H9 (cell line): ENCODE results near the gene OSBPL10. TPM values are rescaled to one million over a fixed set of nuclear protein-coding genes. Genes with fewer than 3 reads are reported as not detected.

Experiments
- DNase-seq: peaks from one replicate; pipeline ENCODE4 v3.0.0-alpha.2; 2017
- H2AFZ ChIP-seq: one replicate; pipeline ENCODE4 v1.6.1; 2013; ENCODE audit warnings: mild to moderate bottlenecking, low read length, control low read depth, moderate library complexity
- H2AK5ac ChIP-seq: 2 replicates; pipeline ENCODE4 v1.6.1; 2013; ENCODE audit warnings: low read length, control low read depth, mixed read lengths; ENCODE audit not compliant: insufficient read length
- H2BK120ac ChIP-seq: one replicate; pipeline ENCODE4 v1.6.1; 2013; ENCODE audit warnings: low read depth, mild to moderate bottlenecking, low read length, control low read depth, inconsistent platforms; ENCODE audit not compliant: poor library complexity, severe bottlenecking
- H2BK12ac ChIP-seq: 2 replicates; pipeline ENCODE4 v1.6.1; 2013; ENCODE audit warnings: low read length, control low read depth, mixed read lengths, low read depth; ENCODE audit not compliant: insufficient read length
- H2BK15ac ChIP-seq: 2 replicates; pipeline ENCODE4 v1.6.1; 2013; ENCODE audit warnings: low read depth, low read length, control low read depth
- H2BK20ac ChIP-seq: one replicate; pipeline ENCODE4 v1.6.1; 2013; ENCODE audit warnings: low read depth, mild to moderate bottlenecking, low read length, control low read depth, inconsistent platforms; ENCODE audit not compliant: poor library complexity, severe bottlenecking
- H2BK5ac ChIP-seq: 2 replicates; pipeline ENCODE4 v1.6.1; 2013; ENCODE audit warnings: low read length, control low read depth, mixed read lengths; ENCODE audit not compliant: insufficient read length
- H3K14ac ChIP-seq: 2 replicates; pipeline ENCODE4 v1.6.1; 2013; ENCODE audit warnings: low read length, control low read depth; ENCODE audit not compliant: insufficient read depth
- H3K18ac ChIP-seq: 2 replicates; pipeline ENCODE4 v1.6.1; 2013; ENCODE audit warnings: low read depth, mild to moderate bottlenecking, mixed read lengths, low read length, control low read depth; ENCODE audit not compliant: insufficient read length
- H3K23ac ChIP-seq: 2 replicates; pipeline ENCODE4 v1.6.1; 2013; ENCODE audit warnings: low read length, control low read depth, mixed read lengths, low read depth; ENCODE audit not compliant: insufficient read length
- H3K23me2 ChIP-seq: 2 replicates; pipeline ENCODE4 v1.6.1; 2013; ENCODE audit warnings: low read depth, mild to moderate bottlenecking, mixed read lengths, low read length, control low read depth; ENCODE audit not compliant: insufficient read length, poor library complexity, severe bottlenecking
- H3K27ac ChIP-seq: 2 replicates; pipeline ENCODE4 v1.5.1; 2013; ENCODE audit warnings: low read length, control low read depth, mixed read lengths, low read depth; ENCODE audit not compliant: insufficient read length
- H3K27me3 ChIP-seq: 2 replicates; pipeline ENCODE4 v1.6.1; 2013; ENCODE audit warnings: low read length, control low read depth, inconsistent platforms; ENCODE audit not compliant: insufficient read depth
- H3K4ac ChIP-seq: 2 replicates; pipeline ENCODE4 v1.6.1; 2013; ENCODE audit warnings: low read depth, mild to moderate bottlenecking, control low read depth, inconsistent platforms, low read length, moderate library complexity
- H3K4me1 ChIP-seq: 2 replicates; pipeline ENCODE4 v1.6.1; 2013; ENCODE audit warnings: low read length, control low read depth, inconsistent platforms; ENCODE audit not compliant: insufficient read depth
- H3K4me2 ChIP-seq: 2 replicates; pipeline ENCODE4 v1.6.1; 2013; ENCODE audit warnings: low read length, control low read depth, mixed read lengths; ENCODE audit not compliant: insufficient read length, insufficient read depth
- H3K56ac ChIP-seq: 2 replicates; pipeline ENCODE4 v1.6.1; 2013; ENCODE audit warnings: low read depth, mild to moderate bottlenecking, mixed read lengths, low read length, control low read depth; ENCODE audit not compliant: insufficient read length
- H3K79me1 ChIP-seq: 2 replicates; pipeline ENCODE4 v1.6.1; 2013; ENCODE audit warnings: low read depth, mild to moderate bottlenecking, moderate library complexity, low read length, control low read depth, inconsistent platforms; ENCODE audit not compliant: insufficient read depth, poor library complexity, severe bottlenecking
- H3K79me2 ChIP-seq: 2 replicates; pipeline ENCODE4 v1.6.1; 2013; ENCODE audit warnings: low read length, control low read depth, inconsistent platforms; ENCODE audit not compliant: insufficient read depth
- H3K9ac ChIP-seq: 2 replicates; pipeline ENCODE4 v1.6.1; 2013; ENCODE audit warnings: low read length, control low read depth, mixed read lengths; ENCODE audit not compliant: insufficient read length; ENCODE audit errors: extremely low read depth
- H3K9me3 ChIP-seq: one replicate; pipeline ENCODE4 v1.6.1; 2013; ENCODE audit warnings: low read depth, low read length, inconsistent platforms; ENCODE audit not compliant: control insufficient read depth
- H3T11ph ChIP-seq: one replicate; pipeline ENCODE4 v1.6.1; 2013; ENCODE audit warnings: mild to moderate bottlenecking, low read length, control low read depth, inconsistent platforms
- H4K20me1 ChIP-seq: one replicate; pipeline ENCODE4 v1.6.1; 2013; ENCODE audit not compliant: control insufficient read depth, insufficient read length, insufficient read depth
- H4K5ac ChIP-seq: 2 replicates; pipeline ENCODE4 v1.6.1; 2013; ENCODE audit warnings: low read depth, mild to moderate bottlenecking, mixed read lengths, low read length, control low read depth; ENCODE audit not compliant: insufficient read length
- H4K8ac ChIP-seq: replicated peaks from 2 replicates; pipeline ENCODE4 v1.6.1; 2013; ENCODE audit warnings: low read length, control low read depth, mixed read lengths, low read depth; ENCODE audit not compliant: insufficient read length
- H4K91ac ChIP-seq: 2 replicates; pipeline ENCODE4 v1.6.1; 2013; ENCODE audit warnings: low read depth, mild to moderate bottlenecking, moderate library complexity, mixed read lengths, low read length, control low read depth; ENCODE audit not compliant: insufficient read length
- H3K27ac Mint-ChIP-seq, 3 experiments: 2 replicates in 2 of 3; 3 replicates in 1 of 3; pipeline ENCODE4 v1.8.0; 2020 to 2021; ENCODE audit warnings: mixed read lengths in 3 of 3, mild to moderate bottlenecking in 1 of 3, moderate library complexity in 1 of 3
- H3K27me3 Mint-ChIP-seq: 2 replicates; pipeline ENCODE4 v1.8.0; 2021; ENCODE audit warnings: low read depth, mild to moderate bottlenecking, moderate library complexity, mixed read lengths
- H3K36me3 Mint-ChIP-seq, 3 experiments: 2 replicates in 2 of 3; 3 replicates in 1 of 3; pipeline ENCODE4 v1.8.0; 2020 to 2021; ENCODE audit warnings: low read depth in 3 of 3, mixed read lengths in 3 of 3; ENCODE audit not compliant: insufficient read depth in 1 of 3
- H3K4me1 Mint-ChIP-seq, 2 experiments: 2 replicates each; pipeline ENCODE4 v1.8.0; 2020; ENCODE audit warnings: mixed read lengths in 2 of 2
- H3K4me3 Mint-ChIP-seq, 2 experiments: 2 replicates in 1 of 2; 3 replicates in 1 of 2; pipeline ENCODE4 v1.8.0; 2020 to 2021; ENCODE audit warnings: mild to moderate bottlenecking in 2 of 2, mixed read lengths in 2 of 2, moderate library complexity in 1 of 2
- H3K9me3 Mint-ChIP-seq, 2 experiments: 2 replicates in 1 of 2; 3 replicates in 1 of 2; pipeline ENCODE4 v1.8.0; 2020; ENCODE audit warnings: mild to moderate bottlenecking in 2 of 2, mixed read lengths in 2 of 2, moderate library complexity in 1 of 2
- CTCF ChIP-seq: fragments of 200-600 bp; sonication (generic); conservative IDR thresholded peaks from 3 replicates; pipeline ENCODE4 v1.8.0; 2021; ENCODE audit warnings: antibody characterized with exemption, mild to moderate bottlenecking
- WGBS: extraction: QIAGEN DNeasy Blood & Tissue Kit; methylation state at CpG from one replicate; pipeline ENCODE4 v1.1.7; 2013; ENCODE audit warnings: missing lambda C conversion rate, low lambda C conversion rate, mixed read lengths; ENCODE audit not compliant: insufficient read length; ENCODE audit errors: extremely low coverage; 5-methylcytosine and 5-hydroxymethylcytosine counted together
- total RNA-seq: library from RNA; stranded (reverse); gene quantifications from 2 replicates; pipeline ENCODE4 v1.2.1, GENCODE V29; 2021

Gene OSBPL10
- total RNA-seq, 1 experiment from 2014 or later: 42.7 TPM

GRCh38 chr3:31909455-31909854 lies 71.6 kb downstream of the OSBPL10 start:
- Histone ChIP-seq H3K9ac (no peak overlapping the region), H3K4ac (no peak overlapping the region), H2BK20ac (no peak overlapping the region), H2BK15ac (no peak overlapping the region), H4K91ac (no peak overlapping the region), H2BK5ac (no peak overlapping the region), H3K14ac (no peak overlapping the region), H2BK12ac (no peak overlapping the region), H3K79me2 (peaks cover 15% of the 10 kb centered on the region; the same call in 1 of the 2 replicates), H3K27me3 (no peaks in the 10 kb centered on the region), H3K79me1 (peaks cover 2% of the 10 kb centered on the region), H3K4me2 (no peak overlapping the region), H3K9me3 (no peaks in the 10 kb centered on the region), H3K23me2 (no peaks in the 10 kb centered on the region), H2BK120ac (no peak overlapping the region), H4K8ac (no peak overlapping the region), H3K27ac (no peak overlapping the region), H2AK5ac (no peak overlapping the region), H2AFZ (no peak overlapping the region), H3K18ac (no peak overlapping the region), H4K5ac (no peak overlapping the region), H4K20me1 (no peaks in the 10 kb centered on the region), H3T11ph (no peak overlapping the region), H3K23ac (no peak overlapping the region), H3K56ac (no peak overlapping the region), H3K4me1 (peaks cover 10% of the 10 kb centered on the region; the same call in 1 of the 2 replicates)
- H3K27me3 Mint-ChIP-seq: no peaks in the 10 kb centered on the region
- no peak for DNase-seq
- H3K36me3 Mint-ChIP-seq: peaks cover 0 to 7% (median 2%) of the 10 kb centered on the region in 3 experiments; a peak in 4 of 7 replicates
- TF ChIP-seq CTCF: no peak
- peak overlapping the region in 1 of 3 experiments; percentile 23; a peak in 1 of 7 replicates for H3K27ac Mint-ChIP-seq
- H3K4me1 Mint-ChIP-seq: peaks cover 44 to 48% of the 10 kb centered on the region in 2 experiments
- H3K9me3 Mint-ChIP-seq: no peaks in the 10 kb centered on the region
- no CpG with 5 or more reads among the region's 7 CpGs for WGBS
- H3K4me3 Mint-ChIP-seq: no peak overlapping the region
